Measurements from ENCODE around the gene GPHA2.
"Not testable (repeated sequence)": the region's sequence is repeated elsewhere in the genome, so short reads cannot be mapped to it uniquely, and the experiment has no call there.

Gene GPHA2, protein sequence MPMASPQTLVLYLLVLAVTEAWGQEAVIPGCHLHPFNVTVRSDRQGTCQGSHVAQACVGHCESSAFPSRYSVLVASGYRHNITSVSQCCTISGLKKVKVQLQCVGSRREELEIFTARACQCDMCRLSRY
- total RNA-seq: 0 to 0.15 reads per million in 2 donors

DNA sequence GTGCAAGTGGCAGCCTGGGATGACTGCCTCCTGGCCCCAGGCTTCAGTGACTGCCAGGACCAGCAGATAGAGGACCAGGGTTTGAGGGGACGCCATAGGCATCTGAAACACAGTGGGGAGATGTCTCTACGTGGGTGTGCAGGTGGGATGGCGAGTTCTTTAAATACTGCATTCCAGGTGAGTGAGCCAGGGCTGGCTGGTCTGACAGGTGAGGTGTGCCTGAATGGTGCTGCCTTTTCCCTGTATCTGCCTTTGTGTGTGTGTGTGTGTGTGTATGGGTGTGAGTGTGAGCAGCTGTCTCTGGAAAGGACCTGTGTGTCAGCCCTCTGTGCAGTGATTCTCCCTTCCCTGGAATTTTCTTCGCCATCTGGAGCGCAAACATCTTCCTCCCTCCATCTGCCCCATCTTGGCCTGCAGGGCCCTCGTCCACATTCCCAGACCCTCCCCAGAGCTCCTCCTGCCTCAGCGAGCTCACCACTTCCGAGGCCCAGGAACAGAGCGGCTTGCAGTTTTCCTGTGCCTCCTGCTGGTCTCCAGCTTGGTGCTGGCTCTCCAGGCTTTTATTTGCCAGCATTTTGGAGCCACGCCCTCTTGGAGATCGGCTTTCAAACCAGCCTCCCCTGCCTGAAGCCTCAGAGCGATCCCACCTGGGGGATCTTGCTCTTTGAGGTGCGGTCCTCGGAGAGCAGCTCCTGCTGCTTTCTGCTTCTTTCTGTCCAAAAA is at the start of gene GPHA2:
Gene GPHA2, minus strand, starts transcription at position 535 of the 723 bp plus-strand sequence. Its CDS starts 433 bp downstream, at position 102.
- no peak for DNase-seq

DNA sequence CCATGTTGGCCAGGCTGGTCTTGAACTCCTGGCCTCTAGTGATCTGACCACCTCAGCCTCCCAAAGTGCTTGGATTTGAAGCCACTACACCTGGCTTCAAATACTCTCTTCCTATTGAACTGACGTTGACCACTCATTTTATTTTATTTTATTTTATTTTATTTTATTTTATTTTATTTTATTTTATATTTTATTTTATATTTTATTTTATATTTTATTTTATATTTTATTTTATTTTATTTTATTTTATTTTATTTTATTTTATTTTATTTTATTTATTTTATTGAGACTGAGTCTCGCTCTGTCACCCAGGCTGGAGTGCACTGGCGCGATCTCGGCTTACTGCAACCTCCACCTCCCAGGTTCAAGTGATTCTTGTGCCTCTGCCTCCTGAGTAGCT is 47.6 kb upstream of the GPHA2 start:
- not testable (repeated sequence) for DNase-seq

DNA sequence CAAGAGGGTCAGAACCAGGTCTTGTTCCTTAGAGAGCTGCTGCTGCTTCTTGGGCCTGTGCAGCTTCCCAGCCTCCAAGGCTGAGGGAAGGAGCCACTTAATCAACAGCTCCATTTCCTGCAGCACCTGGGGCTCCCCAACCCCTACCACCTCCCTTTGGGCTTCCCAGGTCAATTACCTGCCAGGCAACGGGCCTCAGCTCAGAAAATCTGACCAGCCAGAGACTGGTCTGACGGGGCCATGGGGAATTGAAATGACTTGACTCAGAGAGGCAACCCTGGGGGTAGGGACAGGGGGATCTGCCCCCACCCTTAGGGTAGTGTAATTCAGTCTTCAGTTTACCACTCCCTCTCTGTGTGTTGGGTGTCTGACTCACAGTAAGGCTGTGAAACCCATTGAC is 41.0 kb upstream of the GPHA2 start:
- no peak for DNase-seq

DNA sequence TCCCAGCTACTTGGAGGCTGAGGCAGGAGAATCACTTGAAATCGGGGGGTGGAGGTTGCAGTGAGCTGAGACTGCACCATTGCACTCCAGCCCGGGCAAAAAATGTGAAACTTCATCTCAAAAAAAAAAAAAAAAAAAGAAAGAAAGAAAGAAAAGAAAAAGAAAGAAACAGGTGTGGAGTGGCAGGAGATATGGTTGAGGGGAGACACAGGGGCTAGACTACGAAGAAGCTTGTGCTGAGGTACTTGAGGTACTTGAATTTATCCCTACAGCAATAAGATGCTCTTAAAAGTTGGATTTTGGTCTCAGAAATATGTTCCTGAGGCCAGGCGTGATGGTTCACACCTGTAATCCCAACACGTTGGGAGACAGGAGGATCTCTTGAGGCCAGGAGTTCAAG is 38.4 kb upstream of the GPHA2 start:
- DNase-seq: no peak

DNA sequence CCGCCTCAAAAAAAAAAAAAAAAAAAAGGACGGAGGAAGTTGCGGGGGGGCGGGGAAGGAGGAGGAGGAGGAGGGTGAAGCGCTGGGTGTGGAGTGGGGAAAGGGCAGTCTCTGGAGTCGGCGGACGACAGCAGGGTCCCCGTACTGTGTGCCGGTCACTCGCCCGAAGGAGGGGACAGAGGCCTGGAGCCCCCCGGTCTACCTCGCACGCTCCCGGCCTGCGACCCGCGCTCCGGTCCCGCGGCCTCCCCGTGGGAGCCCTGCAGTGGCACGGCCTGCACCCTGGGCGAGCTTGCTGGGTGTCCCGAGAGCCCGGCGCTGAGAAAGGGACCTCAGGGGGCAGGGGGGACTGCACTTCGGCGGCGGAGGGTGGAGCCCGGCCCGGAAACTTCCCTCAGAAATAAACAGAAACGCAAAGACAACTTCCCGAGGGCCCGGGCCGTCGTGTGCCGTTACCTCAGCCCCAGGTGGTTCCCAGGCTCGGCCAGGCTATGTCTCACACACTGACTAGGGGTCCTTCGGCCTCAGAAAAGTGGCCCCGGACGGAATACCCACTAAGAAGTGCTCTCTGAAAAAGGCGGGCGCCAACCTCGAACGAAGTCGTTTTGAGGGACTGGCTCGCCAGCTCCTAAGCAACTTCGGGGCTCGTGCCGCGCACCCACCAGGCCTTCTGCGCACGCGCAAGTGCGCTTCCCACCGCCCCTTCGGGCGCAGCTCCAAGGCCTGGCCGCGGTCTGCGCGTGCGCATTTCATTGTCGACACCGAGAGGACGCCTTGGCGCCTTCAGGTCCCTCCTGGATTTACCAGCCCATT is 35.9 kb upstream of the GPHA2 start, which contains the start of gene MAJIN:
Gene MAJIN, minus strand, starts transcription at position 688 of the 813 bp plus-strand sequence. CDS start 12,703 bp downstream, outside the sequence.
- DNase-seq: peak; percentile 73

DNA sequence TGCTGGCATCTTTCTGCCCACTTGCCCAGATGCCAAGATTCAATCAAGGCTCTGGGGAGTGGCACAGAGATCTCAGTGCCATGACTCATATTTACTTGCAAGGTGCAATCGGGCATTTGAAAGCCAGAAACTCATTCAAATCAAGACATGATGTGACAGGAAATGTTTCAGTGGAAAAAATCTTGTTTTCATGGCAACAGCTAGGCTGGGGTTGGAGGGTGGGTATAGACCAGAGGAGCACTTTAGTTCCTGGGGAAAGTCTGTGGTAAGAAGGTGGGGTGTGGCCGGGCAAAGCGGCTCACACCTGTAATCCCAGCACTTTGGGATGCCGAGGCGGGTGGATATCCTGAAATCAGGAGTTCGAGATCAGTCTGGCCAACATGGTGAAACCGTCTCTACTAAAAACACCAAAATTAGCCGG is 35.0 kb upstream of the GPHA2 start:
- no peak for DNase-seq

DNA sequence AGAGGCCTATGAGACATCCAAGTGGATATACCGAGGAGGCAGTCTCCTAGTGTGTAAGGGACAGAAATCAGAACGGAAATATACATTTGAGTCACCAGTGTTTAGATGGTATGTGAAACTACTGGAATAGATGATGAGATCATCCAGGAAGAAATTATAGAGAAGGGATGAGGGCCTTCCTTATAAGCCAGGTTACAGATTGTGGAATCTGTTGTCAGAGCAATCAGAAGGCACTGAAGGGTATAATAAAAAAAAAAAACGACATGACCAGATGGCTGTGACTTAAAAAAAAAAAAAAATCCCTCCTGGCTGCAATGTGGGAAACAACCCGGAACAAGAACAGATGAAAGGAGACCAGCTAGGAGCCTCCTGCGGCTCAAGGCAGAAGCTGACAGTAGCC is 33.5 kb upstream of the GPHA2 start:
- DNase-seq: no peak

DNA sequence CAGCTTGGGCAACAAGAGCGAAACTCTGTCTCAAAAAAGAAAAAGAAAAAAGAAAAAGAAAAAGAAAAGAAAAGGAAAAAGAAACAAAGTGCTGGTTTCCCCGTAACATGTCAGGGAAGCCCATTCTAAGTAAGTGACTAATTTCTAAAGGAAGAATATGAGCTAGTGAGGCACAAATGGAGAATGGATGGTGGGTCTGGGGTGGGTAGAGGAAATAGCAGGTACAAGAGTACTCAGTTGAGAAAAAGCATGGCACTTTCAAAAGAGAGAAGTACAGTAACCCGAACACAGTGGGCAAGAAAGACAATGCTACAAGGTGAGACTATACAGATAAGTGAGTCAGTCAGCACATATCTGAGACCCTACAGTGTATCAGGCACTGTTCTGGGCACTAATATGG is 31.7 kb upstream of the GPHA2 start:
- DNase-seq: no peak

DNA sequence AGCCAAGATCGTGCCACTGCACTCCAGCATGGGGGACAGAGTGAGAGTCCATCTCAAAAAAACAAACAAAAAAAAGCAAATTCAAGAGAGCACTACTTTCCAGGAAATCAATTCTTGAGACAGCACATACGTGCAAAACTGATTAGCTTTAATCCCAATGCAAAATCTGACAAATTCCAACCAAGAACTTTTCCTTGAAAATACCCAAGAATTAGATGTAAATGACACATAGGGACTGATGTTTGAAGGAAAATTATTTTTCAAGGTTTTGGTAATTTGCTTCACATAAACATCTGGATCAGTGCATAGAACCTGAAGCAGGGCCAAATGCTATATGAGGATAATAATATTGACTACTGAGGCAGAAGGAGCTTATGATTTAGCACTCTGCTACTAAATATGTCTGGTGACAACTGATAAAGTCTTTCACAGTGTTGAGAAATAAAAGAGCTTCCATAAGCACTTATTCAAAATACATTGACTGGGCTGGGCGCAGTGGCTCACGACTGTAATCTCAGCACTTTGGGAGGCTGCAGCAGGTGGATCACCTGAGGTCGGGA is 27.5 kb upstream of the GPHA2 start:
- no peak for DNase-seq

DNA sequence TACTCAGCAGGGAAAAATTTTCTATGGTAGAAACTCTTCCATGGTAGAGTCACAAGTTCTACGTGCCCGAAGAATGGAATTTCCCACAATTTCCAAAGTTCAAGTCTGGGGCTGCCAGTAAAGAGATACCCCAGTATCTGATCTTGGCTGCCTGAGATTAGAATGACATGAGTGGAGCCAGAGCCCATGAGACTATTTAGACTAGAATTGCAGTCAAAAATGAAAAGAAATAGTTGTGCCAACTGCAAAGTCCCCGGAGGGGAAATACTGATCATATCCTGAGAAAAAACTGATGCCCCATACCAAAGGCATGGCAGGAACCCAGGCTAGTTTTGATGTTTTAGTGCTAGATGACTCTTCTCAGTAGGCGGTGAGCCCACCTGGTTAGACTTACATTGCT is 25.0 kb upstream of the GPHA2 start:
- no peak for DNase-seq

DNA sequence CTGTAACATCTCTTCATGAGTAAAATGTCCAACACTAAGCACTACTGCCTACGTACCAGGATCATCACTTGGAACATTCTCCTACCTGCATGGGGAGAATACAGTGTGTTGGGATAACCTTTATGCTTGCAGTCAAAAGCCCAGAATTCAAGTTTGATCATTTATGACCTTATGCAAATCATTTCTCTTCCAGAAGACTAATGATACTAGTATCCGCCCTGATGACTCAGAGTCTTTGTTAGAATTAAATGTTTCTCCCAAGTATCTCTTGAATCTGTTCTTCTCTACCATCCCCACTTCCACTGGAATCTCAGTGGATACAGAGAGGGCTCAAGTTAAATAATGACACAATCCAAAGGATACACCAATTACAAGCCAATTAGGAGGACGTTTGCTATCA is 23.8 kb upstream of the GPHA2 start:
- DNase-seq: no peak

DNA sequence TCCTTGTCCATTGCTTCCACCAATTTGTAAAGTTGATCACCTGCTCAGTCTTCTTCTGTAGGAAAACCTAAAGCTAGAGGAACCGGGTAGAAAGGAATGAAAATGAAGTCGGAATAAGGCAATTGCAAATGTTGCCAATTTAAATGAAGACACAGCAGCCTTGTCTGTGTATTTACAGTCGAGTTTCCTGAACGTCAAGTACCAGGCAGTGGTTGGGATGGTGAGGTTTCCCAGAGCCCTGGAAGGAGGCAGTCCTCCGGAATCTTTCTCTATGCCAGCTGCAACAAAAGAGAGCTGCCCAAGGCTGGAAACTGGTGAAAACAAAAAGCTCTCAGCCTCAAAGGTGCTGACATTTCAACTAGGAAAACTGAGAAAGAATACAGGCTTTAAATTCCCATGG is 18.5 kb upstream of the GPHA2 start:
- DNase-seq: no peak

DNA sequence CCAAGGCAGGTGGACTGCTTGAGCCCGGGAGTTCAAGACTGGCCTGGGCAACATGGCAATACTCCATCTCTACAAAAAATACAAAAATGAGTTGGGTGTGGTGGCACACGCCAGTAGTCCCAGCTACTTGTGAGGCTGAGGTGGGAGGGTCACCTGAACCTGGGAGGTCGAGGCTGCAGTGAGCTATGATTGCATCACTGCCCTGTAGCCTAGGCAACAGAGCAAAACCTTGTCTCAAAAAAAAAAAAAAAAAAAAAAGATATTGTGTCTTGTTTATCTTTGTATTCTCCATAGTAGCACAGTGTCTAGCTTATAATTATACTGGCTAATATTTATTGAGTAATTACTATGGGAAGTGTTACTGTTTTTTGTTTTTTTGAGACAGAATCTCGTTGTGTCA is 15.8 kb upstream of the GPHA2 start:
- DNase-seq: no peak

DNA sequence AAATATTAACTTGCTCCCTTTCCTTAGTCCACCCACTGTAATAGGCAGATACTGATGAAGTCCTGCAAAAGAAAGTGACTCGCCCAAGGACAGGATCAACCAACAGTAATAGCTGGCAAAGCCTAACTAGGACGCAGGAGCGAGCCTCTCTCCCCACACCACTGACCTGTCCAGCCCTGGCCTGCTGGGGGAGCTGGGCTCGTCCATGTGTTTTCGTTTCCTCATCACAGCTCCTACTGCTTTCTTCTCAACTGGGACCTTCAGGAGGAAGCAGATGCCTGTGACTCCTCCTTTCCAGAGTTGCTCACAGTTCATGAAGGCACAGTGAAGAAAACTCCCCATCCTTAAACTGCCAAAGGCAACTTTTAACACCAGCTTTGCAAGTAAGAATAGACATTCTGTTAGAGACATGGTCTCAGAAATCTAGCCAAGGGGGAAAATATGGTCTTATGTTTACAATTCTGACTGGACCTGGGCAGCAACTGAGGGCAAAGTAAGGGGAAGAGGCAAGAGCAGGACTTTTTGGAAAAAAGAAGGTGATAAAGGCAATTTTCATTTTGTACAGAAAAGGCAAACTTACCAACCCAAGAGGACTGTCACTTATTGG is 11.6 kb upstream of the GPHA2 start:
- DNase-seq: no peak

DNA sequence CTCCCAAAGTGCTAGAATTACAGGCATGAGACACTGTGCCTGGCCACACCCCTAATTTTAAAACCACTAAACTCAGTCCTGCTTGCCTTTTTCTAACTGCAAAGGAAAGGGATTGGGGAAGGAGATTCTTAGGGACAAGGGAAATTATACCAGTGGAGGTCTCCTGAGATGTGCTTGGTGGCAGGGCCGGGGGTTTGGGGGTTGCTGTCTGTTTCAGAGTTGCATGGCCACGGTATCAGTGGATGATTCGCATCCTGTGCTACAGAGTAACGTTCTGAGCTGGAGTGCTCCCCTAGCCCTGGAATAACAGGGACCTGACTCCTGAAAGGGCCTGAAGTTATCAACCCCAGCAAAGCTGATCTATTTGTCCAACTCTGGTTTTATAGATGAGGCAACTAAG is 846 bp upstream of the GPHA2 start:
- DNase-seq: no peak

DNA sequence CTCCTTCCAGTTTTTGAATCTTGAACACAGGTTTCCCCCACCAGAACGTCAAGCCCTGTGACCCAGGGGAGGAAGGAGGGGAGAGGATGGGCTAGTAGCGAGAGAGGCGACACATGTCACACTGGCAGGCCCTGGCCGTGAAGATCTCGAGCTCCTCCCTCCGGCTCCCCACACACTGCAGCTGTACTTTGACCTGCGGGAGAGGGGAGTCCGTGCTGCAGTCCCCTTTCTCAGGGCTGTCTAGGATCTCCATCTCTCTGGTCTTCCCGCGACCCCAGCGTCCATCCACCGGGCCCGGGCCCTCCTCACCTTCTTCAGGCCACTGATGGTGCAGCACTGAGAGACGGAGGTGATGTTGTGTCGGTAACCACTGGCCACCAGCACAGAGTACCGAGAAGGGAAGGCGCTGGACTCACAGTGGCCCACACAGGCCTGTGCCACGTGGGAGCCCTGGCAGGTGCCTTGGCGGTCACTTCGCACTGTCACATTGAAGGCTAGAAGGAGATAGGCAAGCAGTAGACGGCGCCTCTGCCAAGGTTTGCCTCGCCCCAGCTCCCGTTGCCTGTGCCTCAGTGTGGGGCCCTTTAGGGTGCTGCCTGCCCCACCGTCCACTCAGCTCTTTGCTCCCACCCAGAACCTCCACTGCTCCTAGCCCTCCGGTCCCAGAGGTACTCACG is 873 bp downstream of the GPHA2 start:
- DNase-seq: no peak

DNA sequence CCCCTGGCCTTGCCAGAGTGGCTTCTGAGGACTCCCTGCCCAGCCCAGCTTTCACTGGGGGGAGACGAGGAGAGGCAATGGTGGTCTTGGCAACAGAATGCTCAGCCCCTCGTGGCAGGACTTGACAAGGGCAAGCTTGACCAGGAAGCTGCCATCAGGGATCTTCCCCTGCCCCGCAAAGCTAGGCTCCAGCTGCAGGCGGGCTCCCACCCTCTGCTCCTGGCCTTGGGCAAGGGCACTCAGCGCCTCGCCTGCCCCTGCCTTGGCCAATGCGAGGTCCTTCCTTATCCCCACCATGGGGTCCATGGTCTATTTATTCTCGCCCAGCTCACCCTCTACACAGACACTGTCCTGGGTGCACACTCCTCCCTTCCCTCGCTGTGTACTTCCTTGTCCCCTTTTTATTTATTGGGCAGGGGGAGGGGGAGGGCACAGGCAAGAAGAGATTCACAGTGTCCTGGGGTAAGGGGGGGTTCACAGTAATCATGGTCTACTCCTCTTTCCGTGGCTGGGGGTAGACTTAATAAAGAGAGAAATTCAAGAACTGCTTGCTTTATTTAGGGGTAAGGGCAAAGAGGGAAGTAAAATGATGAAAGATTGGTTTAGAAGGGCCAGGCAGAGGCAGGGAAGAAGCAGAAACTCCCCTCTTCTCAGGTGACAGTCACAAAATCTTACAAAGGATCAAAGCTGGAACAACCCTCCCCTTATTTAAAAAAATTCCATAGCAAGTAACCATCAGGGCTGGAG is 1.6 kb downstream of the GPHA2 start:
- no peak for DNase-seq

DNA sequence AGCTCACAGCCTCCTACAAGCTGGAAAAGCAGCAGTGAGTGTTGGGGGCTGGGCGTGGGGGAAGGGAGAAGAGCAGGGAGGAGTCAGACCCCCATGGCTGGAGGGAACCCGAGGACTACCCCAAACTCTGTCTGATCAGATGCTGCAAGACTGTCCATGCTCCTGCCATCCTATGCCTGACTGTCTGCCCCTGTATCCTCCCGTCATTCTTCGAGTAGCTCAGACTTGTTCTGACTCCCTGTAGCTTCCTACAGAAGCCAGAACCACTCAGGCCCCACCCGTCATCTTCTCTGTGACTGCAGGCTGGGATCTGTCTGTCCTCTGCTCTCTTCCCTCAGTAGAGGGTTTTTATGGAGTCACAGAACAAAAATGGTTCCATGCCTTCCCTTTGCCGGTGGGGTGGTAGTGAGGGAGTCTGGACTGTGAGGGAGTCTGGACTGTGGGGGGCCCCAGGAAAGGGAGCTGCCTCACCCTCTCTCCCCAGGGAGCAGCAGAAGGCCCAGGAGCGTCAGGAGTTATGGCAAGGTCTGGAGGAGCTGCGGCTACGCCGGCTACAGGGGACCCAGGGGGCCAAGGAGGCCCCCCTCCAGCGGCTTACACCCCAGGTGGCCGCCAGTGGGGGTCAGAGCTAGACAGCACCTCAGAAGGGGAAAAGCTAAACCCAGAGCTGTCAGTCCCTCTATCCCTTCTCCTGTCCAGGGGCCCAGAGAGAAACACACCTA is 2.3 kb downstream of the GPHA2 start:
- no peak for DNase-seq

DNA sequence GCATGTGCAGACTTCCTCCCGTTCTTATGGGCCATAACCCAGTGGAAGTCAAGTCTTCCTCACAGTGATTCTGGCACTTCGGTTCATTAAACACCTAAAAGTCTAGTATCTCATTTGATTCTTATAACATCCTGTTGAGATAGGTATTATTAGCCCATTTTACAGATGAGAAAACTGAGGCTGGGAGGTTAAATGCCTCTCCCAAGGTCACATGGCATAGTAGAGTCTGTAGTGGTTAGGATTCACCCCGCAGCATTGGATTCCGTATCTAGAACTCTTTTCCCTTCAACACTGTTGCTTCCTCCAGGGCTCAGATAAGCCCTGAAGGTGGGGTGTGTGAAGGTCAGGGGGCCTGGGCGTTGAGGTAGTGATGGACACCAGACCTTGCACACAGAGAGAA is 3.4 kb downstream of the GPHA2 start:
- DNase-seq: no peak

DNA sequence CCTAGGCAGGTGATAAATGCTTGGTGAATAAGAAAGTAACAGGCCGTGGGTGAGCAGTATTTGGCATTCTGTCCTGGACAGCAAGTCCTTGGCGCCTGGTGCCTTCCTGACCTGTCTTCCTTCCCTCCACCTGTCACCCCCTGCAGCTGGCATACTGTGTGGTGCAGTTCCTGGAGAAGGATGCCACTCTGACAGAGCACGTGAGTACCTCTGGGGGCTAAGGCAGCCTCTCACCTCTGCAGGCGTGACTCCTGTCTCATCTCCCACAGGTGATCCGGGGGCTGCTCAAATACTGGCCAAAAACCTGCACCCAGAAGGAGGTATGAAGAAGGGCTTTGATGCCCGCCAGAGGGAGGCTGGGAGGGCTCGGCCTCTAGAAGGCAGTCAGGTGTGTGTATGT is 4.4 kb downstream of the GPHA2 start:
- DNase-seq: no peak

DNA sequence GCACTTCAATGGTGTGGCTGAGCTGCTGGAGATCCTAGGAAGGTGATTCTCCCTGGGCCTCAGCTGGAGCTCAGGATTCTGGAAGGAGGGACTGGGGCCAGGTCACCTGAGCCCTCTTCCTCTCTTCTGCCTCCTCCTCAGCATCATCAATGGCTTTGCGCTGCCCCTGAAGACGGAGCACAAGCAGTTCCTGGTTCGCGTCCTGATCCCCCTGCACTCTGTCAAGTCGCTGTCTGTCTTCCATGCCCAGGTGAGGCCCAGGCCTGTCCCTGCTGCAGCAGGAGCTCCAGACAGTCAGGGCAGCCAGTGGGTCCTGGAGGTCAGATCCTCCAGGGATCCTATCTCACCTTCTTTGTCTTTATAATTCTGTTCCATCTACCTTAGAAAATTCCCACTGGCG is 5.4 kb downstream of the GPHA2 start:
- no peak for DNase-seq
